HCT116 (cell line): Measurements from ENCODE around the gene SLC9A6. TPM values are rescaled to one million over a fixed set of nuclear protein-coding genes. Genes with fewer than 3 reads are reported as not detected.

Source experiments
- ATAC-seq: fragments of 200-7000 bp; cut with Tn5 transposase; 2 replicates; pipeline ENCODE4 v1.9.1; 2020; ENCODE audit warnings: mild to moderate bottlenecking, moderate library complexity
- BruUV-seq: library from RNA; stranded (reverse); fragments of 400-500 nt; replicated peaks from 2 replicates; lab custom pipeline; 2021; lab: Mats Ljungman, UMichigan
- CTCF ChIA-PET: fragments of 300-600 bp; sonication (Branson Sonifier 250); formaldehyde crosslinking; loops from one replicate; lab custom pipeline; 2021; ENCODE audit warnings: antibody characterized with exemption; lab: Charles Lee
- POLR2A ChIA-PET: fragments of 300-600, 350-600 bp; sonication (Branson Sonifier 250); formaldehyde crosslinking; loops from one replicate; lab custom pipeline; 2021; ENCODE audit warnings: antibody characterized with exemption; lab: Charles Lee
- RAD21 ChIA-PET, 2 experiments: fragments of 300-600 bp; sonication (Branson Sonifier 250); formaldehyde crosslinking; loops; one replicate each; lab custom pipeline; 2023; ENCODE audit warnings: low total read pairs in 2 of 2; ENCODE audit not compliant: uncharacterized antibody in 2 of 2, unreplicated experiment in 2 of 2, low non-redundant PET in 1 of 2; lab: Charles Lee
- DNase-seq: peaks from one replicate; pipeline ENCODE4 v3.0.0-alpha.2; 2010; ENCODE audit warnings: low read depth, low spot score
- H2AFZ ChIP-seq: fragments of 200-600 bp; shearing (Covaris generic), sonication (generic); 2 replicates; pipeline ENCODE4 v1.6.1; 2017; ENCODE audit warnings: low read depth, mixed run types, mixed read lengths, antibody characterized with exemption, low read length; ENCODE audit not compliant: poor library complexity, severe bottlenecking
- H3K27ac ChIP-seq: 2 replicates; pipeline ENCODE4 v1.5.1; 2012; ENCODE audit warnings: low read depth, low read length
- H3K27me3 ChIP-seq: fragments of 200-600 bp; sonication (generic); 2 replicates; pipeline ENCODE4 v1.6.1; 2016; ENCODE audit warnings: mixed run types, low read length, mixed read lengths; ENCODE audit not compliant: insufficient read depth
- H3K36me3 ChIP-seq, 2 experiments: fragments of 200-500 bp in 1 of 2; fragments of 200-600 bp in 1 of 2; sonication (Bioruptor generic) in 1 of 2; sonication (generic) in 1 of 2; 2 replicates each; pipeline versions ENCODE4 v1.5.1 to v1.6.1; 2014 to 2016; ENCODE audit warnings: low read length in 2 of 2, inconsistent platforms in 1 of 2, mixed read lengths in 1 of 2, mixed run types in 1 of 2; ENCODE audit not compliant: insufficient read depth in 2 of 2, control insufficient read depth in 1 of 2
- H3K4me1 ChIP-seq, 2 experiments: fragments of 200-600 bp in 1 of 2; sonication (generic) in 1 of 2; 2 replicates each; pipeline versions ENCODE4 v1.5.1 to v1.6.1; 2012 to 2017; ENCODE audit warnings: low read length in 2 of 2, inconsistent platforms in 1 of 2, mild to moderate bottlenecking in 1 of 2, mixed read lengths in 1 of 2, mixed run types in 1 of 2, moderate library complexity in 1 of 2; ENCODE audit not compliant: insufficient read depth in 2 of 2, control insufficient read depth in 1 of 2
- H3K4me2 ChIP-seq: fragments of 200-600 bp; sonication (generic); 2 replicates; pipeline ENCODE4 v1.6.1; 2017; ENCODE audit warnings: mixed run types, low read length, mixed read lengths
- H3K4me3 ChIP-seq, 2 experiments: fragments of 200-600 bp in 1 of 2; sonication (generic) in 1 of 2; replicated peaks in 1 of 2; 2 replicates each; pipeline ENCODE4 v1.5.1; 2011 to 2016; ENCODE audit warnings: low read length in 2 of 2, control low read depth in 1 of 2, low read depth in 1 of 2, mild to moderate bottlenecking in 1 of 2, mixed read lengths in 1 of 2, mixed run types in 1 of 2
- H3K79me2 ChIP-seq: fragments of 200-600 bp; sonication (generic); 2 replicates; pipeline ENCODE4 v1.6.1; 2017; ENCODE audit warnings: mild to moderate bottlenecking, mixed run types, low read length, moderate library complexity, mixed read lengths; ENCODE audit not compliant: insufficient read depth
- H3K9ac ChIP-seq: fragments of 200-600 bp; sonication (generic); 2 replicates; pipeline ENCODE4 v1.6.1; 2016; ENCODE audit warnings: low read length, mixed read lengths
- H3K9me2 ChIP-seq: fragments of 200-600 bp; sonication (generic), shearing (Covaris generic); 2 replicates; pipeline ENCODE4 v1.6.1; 2017; ENCODE audit warnings: mixed run types, mild to moderate bottlenecking, moderate library complexity; ENCODE audit not compliant: insufficient read depth
- H3K9me3 ChIP-seq, 2 experiments: fragments of 200-500 bp in 1 of 2; fragments of 200-600 bp in 1 of 2; sonication (Bioruptor generic) in 1 of 2; sonication (generic) in 1 of 2; 2 replicates each; pipeline ENCODE4 v1.6.1; 2014 to 2017; ENCODE audit warnings: low read length in 2 of 2, mixed read lengths in 2 of 2, inconsistent platforms in 1 of 2, low read depth in 1 of 2, mild to moderate bottlenecking in 1 of 2, mixed run types in 1 of 2, moderate library complexity in 1 of 2; ENCODE audit not compliant: control insufficient read depth in 1 of 2, insufficient read depth in 1 of 2
- H4K20me1 ChIP-seq: fragments of 200-600 bp; sonication (generic), shearing (Covaris generic); 2 replicates; pipeline ENCODE4 v1.6.1; 2017; ENCODE audit warnings: mixed run types, mild to moderate bottlenecking, moderate library complexity; ENCODE audit not compliant: insufficient read depth
- CTCF ChIP-seq, 3 experiments: fragments of 200-600 bp in 1 of 3; sonication (generic) in 1 of 3; IDR thresholded peaks in 2 of 3; conservative IDR thresholded peaks in 1 of 3; 2 replicates each; pipeline ENCODE4 v1.5.1; 2012 to 2017; ENCODE audit warnings: low read depth in 2 of 3, low read length in 2 of 3, antibody characterized with exemption in 1 of 3, borderline replicate concordance in 1 of 3, control low read depth in 1 of 3, mild to moderate bottlenecking in 1 of 3, mixed read lengths in 1 of 3, mixed run types in 1 of 3, moderate library complexity in 1 of 3; ENCODE audit not compliant: insufficient read depth in 1 of 3
- FOSL1 ChIP-seq: IDR thresholded peaks from 2 replicates; pipeline ENCODE4 v1.6.1; 2012; ENCODE audit warnings: low read depth
- RAD21 ChIP-seq: IDR thresholded peaks from 2 replicates; pipeline ENCODE4 v1.6.1; 2012; ENCODE audit warnings: low read depth, mild to moderate bottlenecking
- REST ChIP-seq: IDR thresholded peaks from 2 replicates; pipeline ENCODE4 v1.6.1; 2012; ENCODE audit warnings: low read depth
- SIN3A ChIP-seq: IDR thresholded peaks from 2 replicates; pipeline ENCODE4 v1.6.1; 2012; ENCODE audit warnings: low read depth
- YY1 ChIP-seq: IDR thresholded peaks from 2 replicates; pipeline ENCODE4 v1.6.1; 2011; ENCODE audit warnings: low read length, low read depth, moderate library complexity, mild to moderate bottlenecking; ENCODE audit not compliant: insufficient replicate concordance; ENCODE audit errors: extremely low read depth
- ZFX ChIP-seq: fragments of 450-650 bp; IDR thresholded peaks from 2 replicates; pipeline ENCODE4 v1.6.1; 2017
- intact Hi-C: fragments of 100-400 bp; cut with micrococcal nuclease; formaldehyde crosslinking; loops from 2 replicates; pipeline ENCODE4 v1.10.0; 2022
- total RNA-seq: library from RNA; stranded (reverse); gene quantifications from one replicate; pipeline ENCODE4 v1.2.1, GENCODE V29; 2021; ENCODE audit not compliant: unreplicated experiment

Gene SLC9A6
- total RNA-seq, 1 experiment from 2014 or later: 10.8 TPM

GRCh38 chrX:136051611-136052010 is 66.4 kb downstream of the SLC9A6 start:
- H3K9me2 ChIP-seq: no peaks in the 10 kb centered on the region
- TF ChIP-seq FOSL1: no peak
- TF ChIP-seq REST: no peak
- no peak for TF ChIP-seq RAD21
- TF ChIP-seq, all 23 proteins: peak for 0
- Histone ChIP-seq H3K36me3 (no peaks in the 10 kb centered on the region), H3K4me2 (no peak overlapping the region), H3K9me3 (no peaks in the 10 kb centered on the region), H3K79me2 (no peaks in the 10 kb centered on the region), H4K20me1 (no peaks in the 10 kb centered on the region), H3K4me3 (no peak overlapping the region), H3K4me1 (no peaks in the 10 kb centered on the region), H2AFZ (no peak overlapping the region), H3K27ac (no peak overlapping the region), H3K9ac (no peak overlapping the region), H3K27me3 (no peaks in the 10 kb centered on the region)
- CTCF ChIA-PET: no interaction called here
- DNase-seq (no peak), ATAC-seq (no peak)
- intact Hi-C loops: no loop called here
- no TSS peak for BruUV-seq
- RAD21 ChIA-PET: no interaction called here
- POLR2A ChIA-PET: no interaction called here

- POLR2A ChIA-PET: no interaction called here
- Histone ChIP-seq H3K36me3 (no peaks in the 10 kb centered on the region), H4K20me1 (no peaks in the 10 kb centered on the region), H3K27me3 (no peaks in the 10 kb centered on the region), H2AFZ (no peak overlapping the region), H3K27ac (no peak overlapping the region), H3K79me2 (no peaks in the 10 kb centered on the region), H3K9me3 (no peaks in the 10 kb centered on the region), H3K4me2 (no peak overlapping the region), H3K9ac (no peak overlapping the region), H3K4me3 (no peak overlapping the region), H3K4me1 (no peaks in the 10 kb centered on the region), H3K9me2 (no peaks in the 10 kb centered on the region)
- ATAC-seq (no peak), DNase-seq (no peak)
- intact Hi-C loops: no loop called here
- CTCF ChIA-PET: no interaction called here
- TF ChIP-seq CTCF (IDR thresholded peaks at IDR 0.05 in 2 of 3, conservative IDR thresholded peaks at IDR 0.05 in 1 of 3; ENCODE audit: borderline replicate concordance in 1 of 3, insufficient read depth in 1 of 3, low read depth in 2 of 3, low read length in 2 of 3) (no peak), SIN3A (no peak), YY1 (no peak), ZFX (no peak)
- RAD21 ChIA-PET: no interaction called here
- no TSS peak for BruUV-seq
These were observed 70.5 kb downstream of the SLC9A6 start for GRCh38 chrX:136055651-136056221.
